CD4-positive, CD25-positive, alpha-beta regulatory T cell (primary cell): Measurements from ENCODE around the gene TIMM13. TPM values are rescaled to one million over a fixed set of nuclear protein-coding genes. Genes with fewer than 3 reads are reported as not detected.

Source experiments
- ATAC-seq, 2 donors: fragments of 150-1000 bp; cut with Tn5 transposase; one replicate each; pipeline ENCODE4 v1.10.0; 2021; ENCODE audit warnings: low read depth in 2 of 2, moderate number of reproducible peaks in 2 of 2, moderate library complexity in 1 of 2
- DNase-seq, 3 donors: peaks; one replicate each; pipeline versions ENCODE4 v3.0.0 to v3.0.0-alpha.2; 2012 to 2022; ENCODE audit warnings: mixed read lengths in 1 of 3
- H3K27ac ChIP-seq: one replicate; pipeline ENCODE4 v1.7.0; 2013; ENCODE audit warnings: mild to moderate bottlenecking, low read length; ENCODE audit not compliant: insufficient read depth, poor library complexity, severe bottlenecking
- H3K27me3 ChIP-seq: one replicate; pipeline ENCODE4 v1.7.0; 2013; ENCODE audit warnings: low read length; ENCODE audit not compliant: control insufficient read depth, insufficient read depth
- H3K36me3 ChIP-seq: one replicate; pipeline ENCODE4 v1.7.0; 2013; ENCODE audit warnings: mild to moderate bottlenecking, low read length, moderate library complexity; ENCODE audit not compliant: control insufficient read depth, insufficient read depth
- H3K4me1 ChIP-seq: 2 replicates; pipeline ENCODE4 v1.7.0; 2013; ENCODE audit warnings: mild to moderate bottlenecking, low read length; ENCODE audit not compliant: insufficient read depth, control insufficient read depth, poor library complexity, severe bottlenecking
- H3K4me3 ChIP-seq: one replicate; pipeline ENCODE4 v1.7.0; 2013; ENCODE audit warnings: low read depth, mild to moderate bottlenecking, low read length, moderate library complexity
- H3K9me3 ChIP-seq, 2 experiments: 1 replicate in 1 of 2; 2 replicates in 1 of 2; pipeline ENCODE4 v1.7.0; 2013; ENCODE audit warnings: low read length in 2 of 2, mild to moderate bottlenecking in 1 of 2, moderate library complexity in 1 of 2; ENCODE audit not compliant: control insufficient read depth in 2 of 2
- H3K27ac Mint-ChIP-seq, 3 donors: one replicate each; pipeline ENCODE4 v1.8.0; 2020 to 2022; ENCODE audit warnings: mild to moderate bottlenecking in 3 of 3, mixed read lengths in 3 of 3, moderate library complexity in 2 of 3
- H3K27me3 Mint-ChIP-seq: one replicate; pipeline ENCODE4 v1.8.0; 2022; ENCODE audit warnings: mild to moderate bottlenecking, mixed read lengths
- H3K36me3 Mint-ChIP-seq: one replicate; pipeline ENCODE4 v1.8.0; 2020; ENCODE audit warnings: mixed read lengths
- H3K4me1 Mint-ChIP-seq, 4 donors: one replicate each; pipeline ENCODE4 v1.8.0; 2020 to 2022; ENCODE audit warnings: mixed read lengths in 4 of 4, mild to moderate bottlenecking in 1 of 4
- H3K4me3 Mint-ChIP-seq, 4 donors: one replicate each; pipeline ENCODE4 v1.8.0; 2020 to 2022; ENCODE audit warnings: mild to moderate bottlenecking in 4 of 4, mixed read lengths in 4 of 4, moderate library complexity in 3 of 4
- H3K9me3 Mint-ChIP-seq, 7 donors: one replicate each; pipeline ENCODE4 v1.8.0; 2020 to 2022; ENCODE audit warnings: mixed read lengths in 7 of 7, mild to moderate bottlenecking in 3 of 7, moderate library complexity in 2 of 7
- polyA plus RNA-seq, 4 donors: library from polyadenylated mRNA; unstranded; fragments of 300-500 nt; fragmentation: Illumina TruSeq; gene quantifications; one replicate each; pipeline ENCODE4 v1.2.3, GENCODE V29; 2021
- total RNA-seq: library from RNA; stranded (reverse); gene quantifications from one replicate; pipeline ENCODE4 v1.2.3, GENCODE V29; 2022

The TIMM13 gene
- total and polyA plus RNA-seq, 5 donors from 2014 or later, result 24.6 to 62.5 (median 56.4) TPM

- H3K27me3 Mint-ChIP-seq, result peaks cover 10% of the 10 kb centered on the region
- Histone ChIP-seq H3K27me3 (no peaks in the 10 kb centered on the region), H3K27ac (no peak overlapping the region), H3K36me3 (no peaks in the 10 kb centered on the region), H3K4me1 (no peaks in the 10 kb centered on the region), H3K4me3 (no peak overlapping the region), H3K9me3 (peaks cover 5 to 12% of the 10 kb centered on the region in 2 experiments)
- no peaks in the 10 kb centered on the region for H3K36me3 Mint-ChIP-seq
- no peak for DNase-seq
- no peak overlapping the region for H3K4me3 Mint-ChIP-seq
- H3K4me1 Mint-ChIP-seq, result no peaks in the 10 kb centered on the region
- ATAC-seq, result no peak
- H3K9me3 Mint-ChIP-seq, result peaks cover 0 to 16% (median 4%) of the 10 kb centered on the region in 7 donors
- H3K27ac Mint-ChIP-seq, result peak overlapping the region in 1 of 3 donors; percentile 65
These were observed 50.4 kb downstream of the TIMM13 start for GRCh38 chr19:2376784-2377519.

Other genes starting within 250 kb of the TIMM13 start
- gene PLEKHJ1, start 191.3 kb downstream of the TIMM13 start, total RNA-seq, result 50.3 TPM
- gene PLEKHJ1, start 191.3 kb downstream of the TIMM13 start, polyA plus RNA-seq, result 100 to 1,000 TPM in 3 of 4 donors, 10 to 100 TPM in 1; 97.7 to 121 (median 108) TPM
- 146 TPM for gene SF3A2, start 190.8 kb downstream of the TIMM13 start, total RNA-seq
- 10 to 100 TPM; 13.5 to 26.0 (median 20.0) TPM for gene SF3A2, start 190.8 kb downstream of the TIMM13 start, polyA plus RNA-seq
- 3.5 TPM for gene AMH, start 178.3 kb downstream of the TIMM13 start, total RNA-seq
- not detected for gene AMH, start 178.3 kb downstream of the TIMM13 start, polyA plus RNA-seq
- gene JSRP1, start 171.2 kb downstream of the TIMM13 start, total RNA-seq, result 0.99 TPM
- gene JSRP1, start 171.2 kb downstream of the TIMM13 start, polyA plus RNA-seq, result 1 to 10 TPM in 3 of 4 donors, under 1 TPM in 1; 0.89 to 2.4 (median 1.8) TPM
- gene PEAK3, start 145.4 kb downstream of the TIMM13 start, total RNA-seq, result not detected
- under 1 TPM; 0.10 to 0.32 (median 0.15) TPM for gene PEAK3, start 145.4 kb downstream of the TIMM13 start, polyA plus RNA-seq
- gene LINGO3, start 119.4 kb downstream of the TIMM13 start, total RNA-seq, result 0.22 TPM
- 1 to 10 TPM; 3.0 to 5.3 (median 3.7) TPM for gene LINGO3, start 119.4 kb downstream of the TIMM13 start, polyA plus RNA-seq
- 83.9 TPM for gene LSM7, start 99.0 kb downstream of the TIMM13 start, total RNA-seq
- 100 to 1,000 TPM; 146 to 187 (median 169) TPM for gene LSM7, start 99.0 kb downstream of the TIMM13 start, polyA plus RNA-seq
- gene SPPL2B, start 98.9 kb downstream of the TIMM13 start, total RNA-seq, result 69.7 TPM
- 1 to 10 TPM; 4.3 to 7.4 (median 6.3) TPM for gene SPPL2B, start 98.9 kb downstream of the TIMM13 start, polyA plus RNA-seq
- 0.17 TPM for gene TMPRSS9, start 67.3 kb downstream of the TIMM13 start, total RNA-seq
- not detected for gene TMPRSS9, start 67.3 kb downstream of the TIMM13 start, polyA plus RNA-seq
- 16.0 TPM for gene LMNB2, start 29.4 kb upstream of the TIMM13 start, total RNA-seq
- 1 to 10 TPM; 3.8 to 7.5 (median 4.8) TPM for gene LMNB2, start 29.4 kb upstream of the TIMM13 start, polyA plus RNA-seq
- 191 TPM for gene GADD45B, start 48.5 kb upstream of the TIMM13 start, total RNA-seq
- 10 to 100 TPM; 53.4 to 70.2 (median 63.3) TPM for gene GADD45B, start 48.5 kb upstream of the TIMM13 start, polyA plus RNA-seq